H1 (cell line): ENCODE measurements around the gene CHST12. TPM values are rescaled to one million over a fixed set of nuclear protein-coding genes. Genes with fewer than 3 reads are reported as not detected.

Source experiments
- CTCF ChIA-PET: fragments of 300-600 bp; sonication (Branson Sonifier 250); formaldehyde crosslinking; loops from one replicate; lab custom pipeline; 2021; ENCODE audit not compliant: partially characterized antibody; lab: Charles Lee
- POLR2A ChIA-PET: fragments of 300-600 bp; sonication (Branson Sonifier 250); formaldehyde crosslinking; loops from one replicate; lab custom pipeline; 2021; ENCODE audit warnings: inconsistent platforms; ENCODE audit not compliant: partially characterized antibody; lab: Charles Lee
- DNase-seq, 2 experiments: peaks; one replicate each; pipeline versions ENCODE4 v3.0.0 to v3.0.0-alpha.2; 2010 to 2022; ENCODE audit warnings: low spot score in 2 of 2, low read depth in 1 of 2, mixed read lengths in 1 of 2
- FAIRE-seq: peaks from 2 replicates; lab custom pipeline; 2011; peaks lifted over from hg19 to GRCh38; lab: Jason Lieb, UNC
- H2AFZ ChIP-seq: 2 replicates; pipeline ENCODE4 v1.8.1; 2012; ENCODE audit warnings: low read length, inconsistent platforms
- H2AK5ac ChIP-seq: 2 replicates; pipeline ENCODE4 v1.6.1; 2013; ENCODE audit warnings: low read depth, low read length
- H2BK120ac ChIP-seq: replicated peaks from 2 replicates; pipeline ENCODE3; 2013; ENCODE audit warnings: low read depth, low read length, inconsistent platforms
- H2BK12ac ChIP-seq: 2 replicates; pipeline ENCODE4 v1.6.1; 2013; ENCODE audit warnings: low read depth, low read length
- H2BK15ac ChIP-seq: 2 replicates; pipeline ENCODE4 v1.6.1; 2013; ENCODE audit warnings: low read length
- H2BK20ac ChIP-seq: 2 replicates; pipeline ENCODE4 v1.6.1; 2013; ENCODE audit warnings: low read length
- H2BK5ac ChIP-seq: 2 replicates; pipeline ENCODE4 v1.6.1; 2013; ENCODE audit warnings: low read depth, low read length
- H3K14ac ChIP-seq: 2 replicates; pipeline ENCODE4 v1.6.1; 2013; ENCODE audit warnings: inconsistent platforms; ENCODE audit not compliant: insufficient read length
- H3K18ac ChIP-seq: 2 replicates; pipeline ENCODE4 v1.6.1; 2013; ENCODE audit warnings: low read length; ENCODE audit errors: extremely low read depth
- H3K23ac ChIP-seq: 2 replicates; pipeline ENCODE4 v1.6.1; 2013; ENCODE audit warnings: inconsistent platforms; ENCODE audit not compliant: insufficient read length
- H3K23me2 ChIP-seq: 2 replicates; pipeline ENCODE4 v1.6.1; 2013; ENCODE audit warnings: low read depth, low read length
- H3K27ac ChIP-seq: 2 replicates; pipeline ENCODE4 v1.6.1; 2011; ENCODE audit warnings: low read depth, low read length, inconsistent platforms
- H3K27me3 ChIP-seq, 4 experiments: replicated peaks in 1 of 4; 1 replicate in 1 of 4; 2 replicates in 3 of 4; pipeline versions ENCODE4 v1.6.1 to v1.8.1; 2011 to 2013; ENCODE audit warnings: low read length in 3 of 4, mild to moderate bottlenecking in 3 of 4, inconsistent platforms in 2 of 4, mixed read lengths in 2 of 4, moderate library complexity in 1 of 4; ENCODE audit not compliant: control insufficient read depth in 3 of 4, insufficient read depth in 3 of 4; ENCODE audit errors: extremely low read depth in 1 of 4
- H3K36me3 ChIP-seq, 4 experiments: 2 replicates each; pipeline versions ENCODE4 v1.6.1 to v1.8.1; 2011 to 2013; ENCODE audit warnings: mild to moderate bottlenecking in 4 of 4, low read length in 3 of 4, moderate library complexity in 2 of 4, control low read depth in 1 of 4, inconsistent platforms in 1 of 4; ENCODE audit not compliant: insufficient read depth in 4 of 4, control insufficient read depth in 2 of 4
- H3K4ac ChIP-seq: replicated peaks from 2 replicates; pipeline ENCODE3; 2013; ENCODE audit warnings: low read length, low read depth, mixed read lengths, inconsistent platforms; ENCODE audit not compliant: insufficient read length
- H3K4me1 ChIP-seq, 4 experiments: replicated peaks in 1 of 4; 1 replicate in 1 of 4; 2 replicates in 3 of 4; pipeline versions ENCODE4 v1.6.1 to v1.8.1; 2011 to 2013; ENCODE audit warnings: low read length in 3 of 4, inconsistent platforms in 2 of 4, mixed read lengths in 1 of 4; ENCODE audit not compliant: insufficient read depth in 4 of 4, control insufficient read depth in 3 of 4
- H3K4me2 ChIP-seq, 2 experiments: 2 replicates each; pipeline versions ENCODE4 v1.6.1 to v1.8.1; 2011 to 2013; ENCODE audit warnings: low read depth in 2 of 2, low read length in 2 of 2, control low read depth in 1 of 2, inconsistent platforms in 1 of 2, mild to moderate bottlenecking in 1 of 2; ENCODE audit not compliant: insufficient read depth in 1 of 2
- H3K4me3 ChIP-seq, 4 experiments: fragments of 200-600, 300-600 bp in 1 of 4; sonication (generic), shearing (Covaris generic), sonication (Bioruptor Twin) in 1 of 4; 2 replicates each; pipeline versions ENCODE4 v1.5.1 to v1.8.1; 2011 to 2016; ENCODE audit warnings: low read length in 4 of 4, low read depth in 3 of 4, control low read depth in 2 of 4, inconsistent platforms in 2 of 4, mild to moderate bottlenecking in 2 of 4, mixed read lengths in 1 of 4, moderate library complexity in 1 of 4; ENCODE audit not compliant: insufficient read depth in 2 of 4; ENCODE audit errors: extremely low read depth in 1 of 4
- H3K56ac ChIP-seq: replicated peaks from 2 replicates; pipeline ENCODE3; 2013; ENCODE audit warnings: low read depth, mild to moderate bottlenecking, mixed read lengths, low read length, inconsistent platforms; ENCODE audit not compliant: insufficient read length
- H3K79me1 ChIP-seq: 2 replicates; pipeline ENCODE4 v1.6.1; 2013; ENCODE audit warnings: low read depth, low read length, control low read depth
- H3K79me2 ChIP-seq, 2 experiments: 2 replicates each; pipeline versions ENCODE4 v1.6.1 to v1.8.1; 2012 to 2013; ENCODE audit warnings: low read length in 2 of 2, mild to moderate bottlenecking in 2 of 2, inconsistent platforms in 1 of 2; ENCODE audit not compliant: insufficient read depth in 2 of 2, control insufficient read depth in 1 of 2
- H3K9ac ChIP-seq, 4 experiments: replicated peaks in 1 of 4; 1 replicate in 1 of 4; 2 replicates in 3 of 4; pipeline versions ENCODE4 v1.6.1 to v1.8.1; 2011 to 2013; ENCODE audit warnings: low read depth in 3 of 4, low read length in 3 of 4, control low read depth in 2 of 4, mild to moderate bottlenecking in 2 of 4, moderate library complexity in 2 of 4, inconsistent platforms in 1 of 4; ENCODE audit errors: extremely low read depth in 1 of 4
- H3K9me3 ChIP-seq, 2 experiments: 2 replicates each; pipeline versions ENCODE4 v1.6.1 to v1.8.1; 2012 to 2013; ENCODE audit warnings: mild to moderate bottlenecking in 2 of 2, moderate library complexity in 2 of 2, control low read depth in 1 of 2, inconsistent platforms in 1 of 2, low read depth in 1 of 2, low read length in 1 of 2, mixed read lengths in 1 of 2; ENCODE audit not compliant: insufficient read depth in 2 of 2
- H4K20me1 ChIP-seq, 2 experiments: replicated peaks in 1 of 2; 2 replicates each; pipeline versions ENCODE3 to v1.8.1; 2011 to 2013; ENCODE audit warnings: inconsistent platforms in 2 of 2, low read length in 2 of 2, mild to moderate bottlenecking in 1 of 2; ENCODE audit not compliant: insufficient read depth in 2 of 2, control insufficient read depth in 1 of 2
- H4K5ac ChIP-seq: 2 replicates; pipeline ENCODE4 v1.6.1; 2013; ENCODE audit warnings: low read length, low read depth, mixed read lengths, inconsistent platforms; ENCODE audit not compliant: insufficient read length
- H4K8ac ChIP-seq: 2 replicates; pipeline ENCODE4 v1.8.0; 2013; ENCODE audit warnings: mild to moderate bottlenecking, moderate library complexity, low read length, inconsistent platforms; ENCODE audit not compliant: insufficient read depth; ENCODE audit errors: extremely low read depth
- H4K91ac ChIP-seq: replicated peaks from 2 replicates; pipeline ENCODE3; 2013; ENCODE audit warnings: low read length, mixed read lengths, inconsistent platforms; ENCODE audit not compliant: insufficient read length
- RNF2 ChIP-seq: fragments of 200-900, 300-1000 bp; sonication (generic); IDR thresholded peaks from 2 replicates; pipeline ENCODE4 v1.7.1; 2016; ENCODE audit warnings: borderline replicate concordance, low read depth, mild to moderate bottlenecking, antibody characterized with exemption, low read length; ENCODE audit not compliant: poor library complexity, severe bottlenecking; ENCODE audit errors: missing control alignments
- WGBS, 2 experiments: shearing (Covaris generic) in 1 of 2; methylation state at CpG; one replicate each; pipeline versions ENCODE4 v1.1.6 to v1.1.7; 2013 to 2015; ENCODE audit warnings: low lambda C conversion rate in 2 of 2, mixed read lengths in 2 of 2, inconsistent platforms in 1 of 2, low coverage in 1 of 2, missing lambda C conversion rate in 1 of 2; ENCODE audit not compliant: insufficient replicate concordance in 2 of 2, insufficient coverage in 1 of 2, insufficient read length in 1 of 2; ENCODE audit errors: extremely low coverage in 1 of 2, missing lambda C conversion rate in 1 of 2; 5-methylcytosine and 5-hydroxymethylcytosine counted together
- polyA plus RNA-seq, 7 experiments: library from polyadenylated mRNA; depleted of rRNA in 3 of 7; stranded (reverse) in 5 of 7; unstranded in 2 of 7; fragments of >200 nt in 5 of 7; fragments of 200-250 nt in 2 of 7; gene quantifications; 1 replicate in 5 of 7; 2 replicates in 1 of 7; 4 replicates in 1 of 7; pipeline versions ENCODE4 v1.2.1 to v1.2.3, GENCODE V29; 2011 to 2013; ENCODE audit warnings: missing spikeins in 2 of 7, mixed read lengths in 2 of 7
- total RNA-seq: library from RNA; stranded (reverse); fragmentation: NEBNext Ultra II Directional; extraction: Animal tissue kit (Norgen Biotek cat#: 25700); gene quantifications from 2 replicates; pipeline ENCODE4 v1.2.1, GENCODE V29; 2021

The CHST12 gene
- total and polyA plus RNA-seq, 2 of the 8 experiments (the other 6 are each of a cell fraction or from before 2014, with no cell fraction given): 13.4 to 24.1 TPM

DNA sequence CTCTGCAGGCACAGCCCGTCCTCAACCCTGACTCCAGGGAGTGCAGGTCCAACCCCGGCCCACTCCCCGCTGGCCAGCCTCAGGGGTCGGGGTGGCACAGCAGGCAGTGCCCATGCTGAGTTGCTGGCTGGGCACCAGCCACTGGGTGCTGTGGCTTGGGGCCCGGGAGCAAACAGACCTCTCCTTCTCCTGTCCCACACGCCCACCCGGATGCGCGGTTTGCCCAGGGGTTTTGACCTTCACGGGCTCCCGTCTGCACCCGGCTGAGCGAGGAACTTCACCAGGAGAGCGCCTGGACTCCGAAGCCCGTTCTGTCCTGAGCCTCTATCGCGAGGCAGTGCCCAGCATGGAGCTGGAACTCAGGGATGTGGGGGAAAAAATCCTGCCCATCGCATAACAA is 75.4 kb downstream of the CHST12 start:
- H3K79me1 ChIP-seq: no peaks in the 10 kb centered on the region
- no peak for DNase-seq
- no peak overlapping the region for H3K9ac ChIP-seq
- FAIRE-seq: no peak
- no peak overlapping the region for H3K56ac ChIP-seq
- peak overlapping the region; percentile 65; the same call in 1 of the 2 replicates for H2BK12ac ChIP-seq
- TF ChIP-seq RNF2: no peak
- H3K4me3 ChIP-seq: no peak overlapping the region
- no peaks in the 10 kb centered on the region; a peak in 2 of 7 replicates for H3K27me3 ChIP-seq
- H2BK15ac ChIP-seq: no peak overlapping the region; the same call in 1 of the 2 replicates
- ChIA-PET CTCF (interaction anchor here (0.8 to 3.6 kb wide), 14 partner anchors 9 to 130 kb away, joined by 3 to 24 read pairs (median 4); no protein-coding TSS in a partner anchor), POLR2A (interaction anchor here (2.1 to 2.5 kb wide), 2 partner anchors 9 to 45 kb away, joined by 8 to 11 read pairs; no protein-coding TSS in a partner anchor)
- H3K36me3 ChIP-seq: no peaks in the 10 kb centered on the region
- no peak overlapping the region for H4K5ac ChIP-seq
- H3K23me2 ChIP-seq: no peaks in the 10 kb centered on the region; the same call in 1 of the 2 replicates
- no peak overlapping the region for H3K4me2 ChIP-seq
- WGBS, 2 experiments: 95% methylated on average over 18 of the region's 19 CpGs; no CpG with 5 or more reads in 1 of the 2 experiments
- peak overlapping the region; percentile 21 for H3K4ac ChIP-seq
- no peak overlapping the region for H2AFZ ChIP-seq
- H3K23ac ChIP-seq: no peak overlapping the region
- H3K4me1 ChIP-seq: peaks cover 0 to 33% (median 20%) of the 10 kb centered on the region in 4 experiments; a peak in 6 of 7 replicates
- no peaks in the 10 kb centered on the region; a peak in 1 of 4 replicates for H3K9me3 ChIP-seq
- peak overlapping the region; percentile 19; the same call in 1 of the 2 replicates for H4K8ac ChIP-seq
- H2AK5ac ChIP-seq: no peak overlapping the region
- H4K20me1 ChIP-seq: no peaks in the 10 kb centered on the region
- no peak overlapping the region for H2BK20ac ChIP-seq
- H3K27ac ChIP-seq: no peak overlapping the region
- H2BK120ac ChIP-seq: no peak overlapping the region
- H3K14ac ChIP-seq: no peak overlapping the region
- no peaks in the 10 kb centered on the region for H3K79me2 ChIP-seq
- H3K18ac ChIP-seq: no peak overlapping the region; the same call in 1 of the 2 replicates
- no peak overlapping the region for H4K91ac ChIP-seq
- H2BK5ac ChIP-seq: 0 out of 2 replicates have a peak overlapping the region, but pooled peaks have one; percentile 3
